OCI-LY1 (cell line): ENCODE data around the gene ZNF575.
A peak's percentile ranks its signal among the peaks of the same experiment; 100 is the strongest.

Source experiments
- H2AFZ ChIP-seq: fragments of 200-600 bp; sonication (generic), shearing (Covaris generic); 2 replicates; pipeline ENCODE4 v1.6.0; 2014; ENCODE audit warnings: antibody characterized with exemption, mild to moderate bottlenecking, low read length
- H3F3A ChIP-seq: fragments of 200-600 bp; sonication (generic), shearing (Covaris generic); 2 replicates; pipeline ENCODE4 v1.6.0; 2014; ENCODE audit warnings: mild to moderate bottlenecking, antibody characterized with exemption, low read length, moderate library complexity; ENCODE audit not compliant: insufficient read depth
- H3K27ac ChIP-seq: fragments of 200-600 bp; sonication (generic); 2 replicates; pipeline ENCODE4 v1.5.1; 2014; ENCODE audit warnings: low read length, mixed run types, mild to moderate bottlenecking, low read depth; ENCODE audit not compliant: poor library complexity, severe bottlenecking
- H3K27me3 ChIP-seq: fragments of 200-600 bp; sonication (generic); 2 replicates; pipeline ENCODE4 v1.6.0; 2014; ENCODE audit warnings: antibody characterized with exemption, mild to moderate bottlenecking, low read length, moderate library complexity; ENCODE audit not compliant: insufficient read depth
- H3K36me3 ChIP-seq: fragments of 200-600 bp; sonication (generic); 2 replicates; pipeline ENCODE4 v1.6.1; 2014; ENCODE audit warnings: mild to moderate bottlenecking, antibody characterized with exemption, low read length, moderate library complexity, mixed read lengths; ENCODE audit not compliant: insufficient read depth
- H3K4me1 ChIP-seq: fragments of 200-600 bp; sonication (generic); 2 replicates; pipeline ENCODE4 v1.5.1; 2014; ENCODE audit warnings: mild to moderate bottlenecking, low read length, moderate library complexity; ENCODE audit not compliant: insufficient read depth, severe bottlenecking
- H3K4me2 ChIP-seq: fragments of 200-600 bp; sonication (generic), shearing (Covaris generic); 2 replicates; pipeline ENCODE4 v1.6.1; 2014; ENCODE audit warnings: low read length
- H3K4me3 ChIP-seq: fragments of 200-600 bp; sonication (generic); 2 replicates; pipeline ENCODE4 v1.5.1; 2014; ENCODE audit warnings: low read length, low read depth, mild to moderate bottlenecking, mixed read lengths; ENCODE audit not compliant: poor library complexity, severe bottlenecking
- H3K79me2 ChIP-seq: fragments of 200-600 bp; shearing (Covaris generic); 2 replicates; pipeline ENCODE4 v1.6.1; 2016; ENCODE audit warnings: mixed run types, low read length, mixed read lengths; ENCODE audit not compliant: insufficient read depth
- H3K9ac ChIP-seq: fragments of 200-600 bp; sonication (generic), shearing (Covaris generic); 2 replicates; pipeline ENCODE4 v1.6.1; 2014; ENCODE audit warnings: mild to moderate bottlenecking, low read length, mixed read lengths
- H3K9me2 ChIP-seq: fragments of 200-600 bp; sonication (generic), shearing (Covaris generic); 2 replicates; pipeline ENCODE4 v1.6.1; 2014; ENCODE audit warnings: low read depth, mild to moderate bottlenecking, low read length, mixed read lengths
- H3K9me3 ChIP-seq: fragments of 200-600 bp; shearing (Covaris generic); 2 replicates; pipeline ENCODE4 v1.6.1; 2014; ENCODE audit warnings: low read length, mixed read lengths
- H4K20me1 ChIP-seq: fragments of 200-600 bp; sonication (generic), shearing (Covaris generic); 2 replicates; pipeline ENCODE4 v1.6.0; 2016; ENCODE audit warnings: mild to moderate bottlenecking, low read length; ENCODE audit not compliant: insufficient read depth
- CTCF ChIP-seq: fragments of 200-600 bp; sonication (generic), shearing (Covaris generic); IDR thresholded peaks from 2 replicates; pipeline ENCODE4 v1.5.1; 2017; ENCODE audit warnings: mild to moderate bottlenecking, antibody characterized with exemption, low read length, moderate library complexity, mixed read lengths
- EZH2 ChIP-seq: fragments of 200-600 bp; sonication (generic), shearing (Covaris generic); IDR thresholded peaks from 2 replicates; pipeline ENCODE4 v1.8.0; 2017; ENCODE audit warnings: borderline replicate concordance, mixed run types, mild to moderate bottlenecking, antibody characterized with exemption, low read length, moderate library complexity, mixed read lengths

Gene ZNF575

GRCh38 chr19:43575156-43575950 lies 42.4 kb downstream of the ZNF575 start, which contains the start of the genes PINLYP and XRCC1:
TSS of gene PINLYP (plus strand) at chr19:43575801. CDS start at chr19:43577192, 1,391 bp downstream.
TSS of gene XRCC1 (minus strand) at chr19:43575527. CDS start at chr19:43575458, 69 bp downstream.
- peak within 1 kb of the TSS; percentile 27 for H3K27ac ChIP-seq

GRCh38 chr19:43575955-43576878 lies 43.2 kb downstream of the ZNF575 start:
- peaks cover 16% of the 10 kb centered on the region; the same call in 1 of the 2 replicates for H3K36me3 ChIP-seq
- H2AFZ ChIP-seq: peak overlapping the region; percentile 84; the same call in 1 of the 2 replicates
- no peak overlapping the region for H3K27ac ChIP-seq
- H3K9me2 ChIP-seq: no peaks in the 10 kb centered on the region
- H3K4me2 ChIP-seq: peak overlapping the region; percentile 96
- peak overlapping the region; percentile 97 for H3K4me3 ChIP-seq
- H4K20me1 ChIP-seq: no peaks in the 10 kb centered on the region
- no peak for TF ChIP-seq EZH2
- no peak for TF ChIP-seq CTCF
- H3K79me2 ChIP-seq: 0 out of 2 replicates have a peak, but pooled peaks cover 3% of the 10 kb centered on the region
- H3F3A ChIP-seq: no peaks in the 10 kb centered on the region
- no peaks in the 10 kb centered on the region for H3K9me3 ChIP-seq
- H3K27me3 ChIP-seq: no peaks in the 10 kb centered on the region
- H3K9ac ChIP-seq: peak overlapping the region; percentile 99
- H3K4me1 ChIP-seq: peaks cover 18% of the 10 kb centered on the region

More at GRCh38 chr19:43575156-43575950, 42.4 kb downstream of the ZNF575 start, which contains the start of the genes PINLYP and XRCC1:
- H3K4me2 ChIP-seq: peak within 1 kb of the TSS; percentile 96
- no peaks in the 10 kb centered on the region for H3K9me3 ChIP-seq
- 0 out of 2 replicates have a peak, but pooled peaks cover 3% of the 10 kb centered on the region for H3K79me2 ChIP-seq
- peaks cover 16% of the 10 kb centered on the region; the same call in 1 of the 2 replicates for H3K36me3 ChIP-seq
- H3K9ac ChIP-seq: peak within 1 kb of the TSS; percentile 99
- H3K4me3 ChIP-seq: peak within 1 kb of the TSS; percentile 97
- no peaks in the 10 kb centered on the region for H3F3A ChIP-seq
- no peaks in the 10 kb centered on the region for H3K27me3 ChIP-seq
- peaks cover 18% of the 10 kb centered on the region for H3K4me1 ChIP-seq
- H2AFZ ChIP-seq: peak within 1 kb of the TSS; percentile 84; the same call in 1 of the 2 replicates
- no peak for TF ChIP-seq EZH2
- no peak for TF ChIP-seq CTCF
- H3K9me2 ChIP-seq: no peaks in the 10 kb centered on the region
- H4K20me1 ChIP-seq: no peaks in the 10 kb centered on the region

GRCh38 chr19:43578787-43579186 lies 45.8 kb downstream of the ZNF575 start:
- Histone ChIP-seq H3K4me3 (no peak overlapping the region), H3K36me3 (peaks cover under 1% of the 10 kb centered on the region; the same call in 1 of the 2 replicates), H3K9me2 (no peaks in the 10 kb centered on the region), H4K20me1 (no peaks in the 10 kb centered on the region), H2AFZ (no peak overlapping the region), H3F3A (no peaks in the 10 kb centered on the region), H3K4me2 (no peak overlapping the region), H3K27me3 (no peaks in the 10 kb centered on the region), H3K9me3 (no peaks in the 10 kb centered on the region), H3K4me1 (peaks cover 25% of the 10 kb centered on the region), H3K27ac (no peak overlapping the region), H3K9ac (no peak overlapping the region), H3K79me2 (0 out of 2 replicates have a peak, but pooled peaks cover 3% of the 10 kb centered on the region)
- TF ChIP-seq EZH2 (no peak), CTCF (no peak)
